Mesendoderm (in vitro differentiated cells): ENCODE measurements around the gene SAXO2. TPM values are rescaled to one million over a fixed set of nuclear protein-coding genes. Genes with fewer than 3 reads are reported as not detected.
A peak's percentile ranks its signal among the peaks of the same experiment; 100 is the strongest.
"Not testable (repeated sequence)": the region's sequence is repeated elsewhere in the genome, so short reads cannot be mapped to it uniquely, and the experiment has no call there.

Experiments used
- DNase-seq: peaks from one replicate; pipeline ENCODE4 v3.0.0; 2013
- H2AK5ac ChIP-seq: 2 replicates; pipeline ENCODE4 v1.6.1; 2013; ENCODE audit warnings: low read length, inconsistent platforms
- H2BK120ac ChIP-seq: 2 replicates; pipeline ENCODE4 v1.6.1; 2013; ENCODE audit warnings: low read depth, mild to moderate bottlenecking, low read length, moderate library complexity, mixed read lengths
- H2BK15ac ChIP-seq: replicated peaks from 2 replicates; pipeline ENCODE4 v1.6.1; 2013; ENCODE audit warnings: low read depth, mild to moderate bottlenecking, moderate library complexity
- H2BK5ac ChIP-seq: 2 replicates; pipeline ENCODE4 v1.6.1; 2013; ENCODE audit warnings: low read length, inconsistent platforms
- H3K18ac ChIP-seq: 2 replicates; pipeline ENCODE4 v1.6.1; 2013; ENCODE audit warnings: mild to moderate bottlenecking, low read length, mixed read lengths
- H3K23ac ChIP-seq: one replicate; pipeline ENCODE4 v1.6.1; 2013; ENCODE audit warnings: low read length
- H3K27ac ChIP-seq: 2 replicates; pipeline ENCODE4 v1.5.1; 2013; ENCODE audit warnings: low read depth, mild to moderate bottlenecking, inconsistent platforms, low read length, moderate library complexity
- H3K27me3 ChIP-seq: 2 replicates; pipeline ENCODE4 v1.6.1; 2013; ENCODE audit warnings: low read length, control low read depth, mild to moderate bottlenecking, inconsistent platforms; ENCODE audit not compliant: insufficient read depth, poor library complexity
- H3K36me3 ChIP-seq: 2 replicates; pipeline ENCODE4 v1.6.1; 2013; ENCODE audit warnings: low read length, inconsistent platforms; ENCODE audit not compliant: control insufficient read depth, insufficient read depth
- H3K4ac ChIP-seq: one replicate; pipeline ENCODE4 v1.6.1; 2013; ENCODE audit warnings: low read depth, mild to moderate bottlenecking, low read length, moderate library complexity
- H3K4me1 ChIP-seq: 2 replicates; pipeline ENCODE4 v1.6.1; 2013; ENCODE audit warnings: low read depth, low read length, inconsistent platforms; ENCODE audit not compliant: control insufficient read depth
- H3K4me2 ChIP-seq: 2 replicates; pipeline ENCODE4 v1.6.1; 2013; ENCODE audit warnings: low read length
- H3K4me3 ChIP-seq: 2 replicates; pipeline ENCODE4 v1.5.1; 2013; ENCODE audit warnings: mild to moderate bottlenecking, low read length
- H3K56ac ChIP-seq: one replicate; pipeline ENCODE4 v1.6.1; 2013; ENCODE audit warnings: low read length
- H3K79me1 ChIP-seq: 2 replicates; pipeline ENCODE4 v1.6.1; 2013; ENCODE audit warnings: low read length, inconsistent platforms
- H3K79me2 ChIP-seq: 2 replicates; pipeline ENCODE4 v1.6.1; 2013; ENCODE audit warnings: mild to moderate bottlenecking, low read length; ENCODE audit not compliant: control insufficient read depth, insufficient read depth
- H3K9ac ChIP-seq: 2 replicates; pipeline ENCODE4 v1.6.1; 2013; ENCODE audit warnings: low read length, inconsistent platforms
- H4K5ac ChIP-seq: one replicate; pipeline ENCODE4 v1.6.1; 2013; ENCODE audit warnings: low read length
- H4K8ac ChIP-seq: one replicate; pipeline ENCODE4 v1.6.1; 2013; ENCODE audit warnings: low read depth, mild to moderate bottlenecking, control low read depth, low read length, moderate library complexity
- WGBS: extraction: QIAGEN DNeasy Blood & Tissue Kit; methylation state at CpG from one replicate; pipeline ENCODE4 v1.1.7; 2013; ENCODE audit warnings: low lambda C conversion rate, missing lambda C conversion rate; ENCODE audit not compliant: insufficient coverage; ENCODE audit errors: extremely low coverage; 5-methylcytosine and 5-hydroxymethylcytosine counted together
- polyA plus RNA-seq, 2 experiments: library from polyadenylated mRNA; stranded (reverse); fragments of 200-250 nt; gene quantifications; one replicate each; pipeline ENCODE4 v1.2.3, GENCODE V29; 2013

SAXO2 gene, protein sequence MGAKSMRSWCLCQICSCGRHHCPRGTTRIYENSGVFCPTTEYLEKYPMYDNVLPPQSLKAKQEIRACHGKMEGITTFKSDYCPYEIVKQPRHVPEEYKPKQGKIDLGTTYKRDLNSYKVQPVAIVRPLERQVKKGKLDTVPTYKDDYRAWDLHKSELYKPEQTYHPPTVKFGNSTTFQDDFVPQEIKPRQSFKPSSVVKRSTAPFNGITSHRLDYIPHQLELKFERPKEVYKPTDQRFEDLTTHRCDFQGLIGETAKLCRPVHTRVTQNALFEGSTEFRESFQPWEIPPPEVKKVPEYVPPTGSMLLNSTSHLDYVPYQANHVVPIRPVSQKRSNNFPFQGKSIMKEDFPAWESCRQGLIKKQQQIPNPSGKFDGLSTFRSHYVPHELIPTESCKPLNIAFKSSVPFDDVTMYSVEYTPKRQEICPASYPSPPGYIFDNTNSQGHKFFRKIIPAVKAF
- polyA plus RNA-seq (2013, experiment 1 of 2), result 1.8 TPM
- 1.4 TPM for polyA plus RNA-seq (2013, experiment 2 of 2)

DNA sequence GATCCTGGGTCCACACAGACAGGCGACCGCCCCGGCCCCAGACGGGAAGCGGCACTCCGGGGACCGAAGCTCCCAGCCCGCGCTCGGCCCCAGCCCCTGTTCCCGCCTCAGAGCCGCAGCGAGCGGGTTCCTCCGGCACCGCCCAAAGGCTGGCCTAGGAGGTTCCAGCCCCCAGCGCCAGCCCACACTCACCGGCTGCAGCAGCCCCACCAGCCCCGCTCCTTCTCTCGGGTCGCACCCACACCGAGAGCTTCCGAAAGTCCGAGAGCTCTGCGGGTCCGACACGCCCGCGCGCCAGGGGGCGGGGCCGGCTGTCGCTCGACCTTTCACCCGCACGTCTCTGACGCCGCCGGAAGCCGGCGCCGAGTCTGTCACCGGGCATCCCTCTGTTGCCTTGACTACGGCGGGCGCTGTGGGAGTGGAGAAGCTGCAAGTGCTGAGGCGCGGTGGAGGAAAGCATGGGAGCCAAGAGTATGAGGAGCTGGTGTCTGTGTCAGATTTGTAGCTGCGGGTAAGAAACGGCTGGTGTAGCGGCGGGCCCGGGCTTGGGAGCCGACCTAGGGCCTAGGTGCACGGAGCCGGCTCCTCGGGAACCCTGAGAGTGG, at the start of gene SAXO2, which contains the start of gene EFL1:
SAXO2 (plus strand) TSS at position 397 of the 605 bp plus-strand sequence; CDS start at position 459, 62 bp downstream.
EFL1 (minus strand) TSS at position 313 of the 605 bp plus-strand sequence. CDS start 956 bp downstream, outside the sequence.
- Histone ChIP-seq H3K56ac (peak within 1 kb of the TSS; percentile 88), H3K36me3 (no peaks in the 10 kb centered on the region), H3K4me2 (peak within 1 kb of the TSS; percentile 73), H2BK5ac (no peak within 1 kb of the TSS), H4K5ac (no peak within 1 kb of the TSS), H3K4me3 (peak within 1 kb of the TSS; percentile 84), H3K79me1 (peaks cover 7% of the 10 kb centered on the region), H3K18ac (peak within 1 kb of the TSS; percentile 88), H3K4ac (peak within 1 kb of the TSS; percentile 77), H2BK120ac (no peak within 1 kb of the TSS), H3K27ac (peak within 1 kb of the TSS; percentile 80), H2BK15ac (no peak within 1 kb of the TSS), H4K8ac (peak within 1 kb of the TSS; percentile 58), H3K23ac (no peak within 1 kb of the TSS), H3K79me2 (peaks cover 1% of the 10 kb centered on the region), H3K27me3 (no peaks in the 10 kb centered on the region), H3K9ac (peak within 1 kb of the TSS; percentile 80), H3K4me1 (peaks cover 2% of the 10 kb centered on the region), H2AK5ac (no peak within 1 kb of the TSS)
- no CpG with 5 or more reads among the region's 57 CpGs for WGBS
- DNase-seq, result peak; percentile 96

DNA sequence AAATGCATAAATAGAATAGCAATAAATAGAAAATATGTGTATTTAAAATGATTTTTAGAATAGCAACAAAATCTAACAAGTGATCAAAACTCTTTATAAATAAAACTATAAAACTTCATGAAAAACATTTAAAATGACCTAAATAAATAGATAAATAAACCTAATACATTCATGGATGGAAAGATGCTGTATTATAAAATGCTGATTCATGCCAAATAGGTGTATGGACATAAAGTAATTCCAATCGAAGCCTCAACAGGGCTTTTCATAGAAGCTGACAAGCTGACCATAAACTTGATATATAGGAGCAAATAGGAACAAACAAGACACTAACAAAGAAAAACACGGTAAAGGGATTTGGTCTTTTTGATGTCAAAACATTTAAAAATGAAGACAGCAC, 46.5 kb upstream of the SAXO2 start:
- not testable (repeated sequence) for H3K4me3 ChIP-seq, H3K4me1 ChIP-seq, H3K23ac ChIP-seq, H3K27ac ChIP-seq, H3K4me2 ChIP-seq, H3K9ac ChIP-seq, H4K8ac ChIP-seq, H2BK15ac ChIP-seq, H3K4ac ChIP-seq, H3K79me2 ChIP-seq, H3K79me1 ChIP-seq, DNase-seq, H2BK5ac ChIP-seq, H2AK5ac ChIP-seq, H3K36me3 ChIP-seq, H2BK120ac ChIP-seq, H3K56ac ChIP-seq, H3K18ac ChIP-seq, H4K5ac ChIP-seq, H3K27me3 ChIP-seq
- WGBS, result no CpG with 5 or more reads among the region's 2 CpGs

DNA sequence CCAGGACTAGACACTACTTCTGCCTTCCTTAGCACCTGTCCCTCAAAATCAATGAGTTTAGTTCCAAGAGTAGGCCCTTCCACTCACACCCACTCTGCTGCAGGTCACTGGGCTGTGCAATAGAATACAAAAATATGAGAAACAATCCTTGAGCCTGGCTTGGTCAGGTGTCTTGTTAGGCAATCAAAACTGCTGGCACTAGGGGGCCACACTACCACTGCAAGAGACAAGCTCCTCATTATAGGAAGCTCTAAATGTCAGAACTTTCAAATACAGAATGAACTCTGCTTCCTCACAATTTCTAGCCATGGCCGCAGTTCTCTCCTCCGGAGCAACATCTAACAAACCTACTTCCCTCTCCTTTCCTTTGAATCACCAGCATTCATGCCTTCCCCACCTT, 41.1 kb upstream of the SAXO2 start:
- not testable (repeated sequence) for H3K27ac ChIP-seq, H3K79me1 ChIP-seq, H2BK5ac ChIP-seq, H3K23ac ChIP-seq, H3K4me2 ChIP-seq, H3K56ac ChIP-seq, H3K4ac ChIP-seq, H2BK15ac ChIP-seq, H3K79me2 ChIP-seq, H3K9ac ChIP-seq, H3K36me3 ChIP-seq, H3K4me3 ChIP-seq, H3K4me1 ChIP-seq, H4K8ac ChIP-seq, H3K18ac ChIP-seq, H2BK120ac ChIP-seq, H3K27me3 ChIP-seq, H4K5ac ChIP-seq, H2AK5ac ChIP-seq
- no CpG with 5 or more reads among the region's 2 CpGs for WGBS
- peak; percentile 33 for DNase-seq

DNA sequence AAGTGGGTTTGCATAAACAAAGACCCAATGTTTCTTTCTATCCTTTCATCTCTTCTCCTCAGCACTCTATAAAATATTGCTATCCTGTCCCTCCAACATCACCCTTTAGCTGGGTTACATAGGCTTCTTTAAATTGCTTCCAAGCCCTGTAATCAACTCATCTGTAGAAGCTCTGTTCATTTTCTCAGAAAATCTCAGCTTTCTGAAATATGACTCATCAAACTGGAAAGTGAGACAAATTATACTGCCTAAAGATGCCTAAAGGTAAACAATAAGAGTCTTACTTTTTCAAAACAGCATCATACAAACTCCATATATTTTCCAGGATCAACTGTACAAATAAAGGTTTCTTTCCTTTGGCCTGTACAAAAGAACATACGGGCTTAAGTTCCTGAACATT, 33.9 kb upstream of the SAXO2 start:
- Histone ChIP-seq H2BK5ac (no peak overlapping the region), H3K36me3 (no peaks in the 10 kb centered on the region)

DNA sequence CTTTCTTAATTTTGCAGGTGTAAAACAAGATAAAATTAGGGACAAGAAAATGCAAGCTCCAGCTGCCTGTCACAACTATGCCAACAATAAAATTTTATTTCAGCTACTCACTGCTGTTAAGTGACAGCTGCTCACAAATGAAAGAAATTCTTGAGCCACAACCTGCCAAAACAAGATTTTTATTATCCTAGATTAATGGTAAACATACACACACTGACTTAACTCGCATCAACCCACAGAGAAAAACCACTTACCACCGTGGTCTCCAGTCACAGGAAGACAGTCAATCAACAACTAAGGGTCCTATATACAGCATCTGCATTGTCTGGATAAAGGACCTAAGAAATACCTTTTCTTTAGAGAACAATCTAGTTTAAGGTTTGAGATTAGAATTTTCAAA, 31.4 kb upstream of the SAXO2 start:
- no CpG with 5 or more reads among the region's 2 CpGs for WGBS
- Histone ChIP-seq H3K4me3 (no peak overlapping the region), H3K4ac (no peak overlapping the region), H2BK15ac (no peak overlapping the region), H2AK5ac (no peak overlapping the region), H2BK120ac (no peak overlapping the region), H3K9ac (no peak overlapping the region), H2BK5ac (no peak overlapping the region), H4K8ac (no peak overlapping the region), H3K79me1 (no peaks in the 10 kb centered on the region), H3K56ac (no peak overlapping the region), H3K79me2 (no peaks in the 10 kb centered on the region), H4K5ac (no peak overlapping the region), H3K36me3 (no peaks in the 10 kb centered on the region), H3K4me2 (no peak overlapping the region), H3K23ac (no peak overlapping the region), H3K4me1 (no peaks in the 10 kb centered on the region), H3K27me3 (no peaks in the 10 kb centered on the region), H3K18ac (no peak overlapping the region), H3K27ac (no peak overlapping the region)
- no peak for DNase-seq

More for the DNA sequence above, 33.9 kb upstream of the SAXO2 start:
- Histone ChIP-seq H2AK5ac (no peak overlapping the region), H3K27ac (no peak overlapping the region), H3K23ac (no peak overlapping the region), H3K4me2 (no peak overlapping the region), H3K4me1 (no peaks in the 10 kb centered on the region), H2BK15ac (no peak overlapping the region), H3K27me3 (no peaks in the 10 kb centered on the region), H4K8ac (no peak overlapping the region), H3K4ac (no peak overlapping the region), H3K18ac (no peak overlapping the region), H3K79me2 (no peaks in the 10 kb centered on the region), H3K79me1 (no peaks in the 10 kb centered on the region), H3K9ac (no peak overlapping the region), H3K56ac (no peak overlapping the region), H2BK120ac (no peak overlapping the region), H3K4me3 (no peak overlapping the region), H4K5ac (no peak overlapping the region)
- no CpG with 5 or more reads among the region's 1 CpG for WGBS
- no peak for DNase-seq
